Superior temporal gyrus (tissue), 1 donor: Measurements from ENCODE around the gene SIGLEC8.
"Not testable (repeated sequence)": the region's sequence is repeated elsewhere in the genome, so short reads cannot be mapped to it uniquely, and the experiment has no call there.

Source experiments
- DNase-seq: peaks from one replicate; pipeline ENCODE4 v3.0.0-alpha.2; 2016; ENCODE audit errors: extremely low spot score

Gene SIGLEC8

DNA sequence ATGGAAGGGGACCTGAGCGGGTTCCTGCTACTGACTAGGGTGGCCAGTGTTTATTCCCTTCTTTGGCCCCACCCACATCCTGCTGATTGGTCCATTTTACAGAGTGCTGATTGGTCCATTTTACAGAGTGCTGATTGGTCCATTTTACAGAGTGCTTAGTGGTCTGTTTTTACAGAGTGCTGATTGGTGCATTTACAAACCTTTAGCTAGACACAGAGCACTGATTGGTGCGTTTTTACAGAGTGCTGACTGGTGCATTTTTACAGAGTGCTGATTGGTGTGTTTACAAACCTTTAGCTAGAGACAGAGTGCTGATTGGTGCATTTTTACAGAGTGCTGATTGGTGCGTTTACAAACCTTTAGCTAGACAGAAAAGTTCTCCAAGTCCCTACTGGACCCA lies 10.7 kb downstream of the SIGLEC8 start:
- not testable (repeated sequence) for DNase-seq

DNA sequence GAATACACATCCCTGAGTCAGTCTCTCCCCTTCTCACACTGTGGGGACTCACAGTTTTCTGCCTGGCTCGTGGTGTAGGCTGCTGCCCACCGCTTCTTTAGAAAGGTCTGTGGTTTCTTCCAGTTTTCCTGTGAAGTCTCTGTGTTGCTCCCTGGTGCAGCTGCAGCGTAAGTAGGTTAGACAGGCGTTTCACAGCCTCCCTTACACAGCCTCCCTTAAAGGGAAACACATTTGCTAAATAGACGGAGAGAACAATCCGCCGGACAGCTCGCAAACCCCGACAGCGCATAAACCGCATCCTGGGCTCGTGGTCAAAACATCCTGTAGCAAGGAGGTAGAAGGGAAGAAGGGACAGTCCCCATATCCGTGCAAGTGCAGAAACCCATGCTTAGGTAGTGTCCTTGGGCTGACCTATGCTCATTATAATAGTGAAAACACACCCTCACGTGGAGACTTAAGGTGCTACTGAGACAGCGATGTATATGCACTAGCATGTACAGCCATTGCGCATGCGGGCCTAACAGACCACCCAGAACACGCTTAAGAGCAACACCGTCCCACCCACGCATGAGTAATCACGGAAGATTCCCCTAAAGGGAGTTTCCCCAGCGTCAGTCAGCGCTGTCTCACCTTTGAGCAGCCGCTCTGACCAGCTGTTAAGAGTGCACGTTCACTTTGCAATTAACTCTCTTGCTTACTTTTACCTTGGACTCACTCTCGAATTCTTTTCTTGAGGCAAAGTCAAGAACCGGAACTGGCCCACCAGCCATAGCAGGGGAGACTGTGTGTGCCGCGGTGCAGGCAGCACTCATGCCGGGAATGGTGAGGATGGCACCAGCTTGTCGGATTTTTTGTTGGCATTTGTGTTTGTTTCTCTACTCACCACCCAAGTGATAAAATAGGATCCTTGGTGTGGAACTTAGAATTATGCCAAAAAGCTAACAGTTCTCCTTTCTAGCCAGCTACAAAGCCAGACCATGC lies 16.6 kb downstream of the SIGLEC8 start:
- no peak for DNase-seq

DNA sequence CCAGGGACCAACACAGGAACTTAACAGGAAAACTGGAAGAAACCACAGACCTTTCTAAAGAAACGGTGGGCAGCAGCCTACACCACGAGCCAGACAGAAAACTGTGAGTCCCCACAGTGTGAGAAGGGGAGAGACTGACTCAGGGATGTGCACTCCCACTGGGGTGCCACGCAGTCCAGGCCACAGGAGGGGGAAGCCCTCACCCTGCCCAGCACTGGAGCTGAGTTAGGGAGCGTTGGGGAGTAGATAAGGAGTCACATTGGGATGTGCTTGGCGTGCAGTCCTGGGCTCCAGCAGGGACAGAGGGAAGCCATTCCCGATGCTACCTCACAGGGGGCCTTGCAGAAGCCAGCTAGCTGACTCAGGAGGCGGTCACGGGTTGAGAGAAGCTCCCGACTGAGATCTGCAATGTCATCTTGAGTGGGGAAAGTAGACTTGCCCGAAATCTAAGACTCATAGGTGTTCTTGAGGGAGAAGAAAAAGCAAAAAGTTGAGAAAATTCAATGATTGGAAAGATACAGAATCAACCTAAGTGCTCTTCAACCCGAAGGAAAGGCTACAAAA lies 17.3 kb downstream of the SIGLEC8 start:
- DNase-seq = no peak

DNA sequence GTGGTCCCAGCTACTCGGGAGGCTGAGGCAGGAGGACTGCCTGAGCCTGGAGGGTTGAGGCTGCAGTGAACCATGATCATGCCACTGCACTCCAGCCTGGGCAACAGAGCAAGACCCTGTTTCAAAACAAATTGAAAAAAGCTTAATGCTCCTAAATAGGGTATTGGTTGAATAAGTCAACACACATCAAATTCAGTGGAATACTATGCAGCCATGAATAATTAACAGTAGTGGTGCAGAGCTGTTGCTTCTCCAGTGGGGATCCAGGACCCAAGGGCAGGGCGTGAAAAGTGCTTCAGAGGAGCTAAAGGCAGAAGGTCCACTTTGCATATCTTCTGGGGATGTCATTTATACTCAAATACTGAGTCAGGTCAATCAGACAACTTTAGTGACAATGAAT lies 18.2 kb downstream of the SIGLEC8 start:
- DNase-seq = no peak

DNA sequence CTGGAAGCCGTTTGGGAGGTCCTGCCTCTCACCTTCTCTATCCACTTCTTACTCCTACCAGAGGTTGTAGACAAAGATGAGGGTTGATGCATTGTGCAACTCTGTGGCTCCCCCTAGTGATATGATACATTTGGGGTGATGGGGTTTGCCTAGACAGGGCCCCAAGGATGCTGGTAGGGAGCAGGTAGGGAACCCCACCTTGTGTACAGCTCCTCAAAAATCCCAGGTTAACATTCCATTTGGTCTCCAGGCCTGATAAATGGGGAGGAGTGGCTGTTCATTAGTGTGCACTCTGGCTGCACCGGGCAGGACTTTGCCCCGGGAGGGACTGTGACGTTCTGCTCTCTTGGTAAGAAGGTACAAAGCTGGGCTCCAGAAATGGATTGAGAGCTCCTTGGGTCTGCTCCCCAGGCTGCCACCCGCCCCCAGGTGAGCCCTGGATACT lies 19.2 kb downstream of the SIGLEC8 start:
- DNase-seq = no peak

DNA sequence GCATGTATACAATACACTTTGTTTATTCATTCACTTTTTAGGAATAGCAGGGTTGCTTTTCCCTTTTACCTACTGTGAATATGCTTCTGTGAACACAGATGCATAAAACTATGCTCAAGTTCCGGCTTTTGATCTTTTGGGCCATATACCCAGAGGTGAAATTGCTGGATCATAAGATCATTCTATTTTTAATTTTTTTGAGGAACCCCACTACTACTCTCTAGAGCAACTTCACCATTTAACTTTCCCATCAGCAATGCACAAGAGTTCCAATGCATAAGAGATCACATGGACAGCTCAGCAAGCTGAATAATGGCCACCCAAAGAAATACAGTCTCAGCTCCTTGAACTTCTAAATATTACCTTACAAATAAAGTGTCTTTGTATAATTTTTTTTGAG lies 23.8 kb downstream of the SIGLEC8 start:
- DNase-seq = no peak

DNA sequence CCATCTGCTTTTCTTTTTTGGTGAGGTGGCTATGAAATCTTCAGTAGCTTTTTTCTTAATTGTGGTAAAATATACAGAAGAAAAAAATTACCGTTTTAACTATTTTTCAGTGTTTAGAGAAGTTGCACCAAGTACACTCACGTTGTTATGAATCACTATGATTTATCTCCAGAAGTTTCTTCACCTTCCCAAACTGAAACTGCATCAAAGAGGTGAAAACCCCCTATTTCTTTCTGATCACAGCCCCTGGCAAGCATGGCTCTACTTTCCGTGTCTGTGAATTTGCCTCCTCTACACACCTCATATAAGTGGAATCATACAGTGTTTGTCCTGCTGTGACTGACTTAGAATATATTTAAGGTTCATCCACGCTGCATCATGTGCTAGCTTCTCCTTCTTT lies 25.2 kb downstream of the SIGLEC8 start:
- DNase-seq = no peak

DNA sequence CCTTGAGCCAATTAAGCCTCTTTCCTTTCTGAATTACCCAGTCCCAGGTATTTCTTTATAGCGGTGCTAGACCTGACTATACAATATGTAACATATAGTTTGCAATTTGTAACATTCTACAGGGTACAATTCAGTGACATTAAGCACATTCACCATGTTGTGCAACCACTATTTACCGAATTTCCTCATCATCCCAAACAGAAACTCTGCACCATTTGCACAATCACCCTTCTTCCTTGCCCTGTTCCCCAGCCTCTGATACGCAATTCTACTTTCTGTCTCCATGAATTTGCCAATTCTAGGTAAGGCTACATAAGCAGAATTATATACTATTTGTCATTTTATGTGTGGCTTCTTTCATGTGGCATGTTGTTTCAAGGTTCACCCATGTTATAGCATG lies 27.1 kb downstream of the SIGLEC8 start:
- DNase-seq = no peak

DNA sequence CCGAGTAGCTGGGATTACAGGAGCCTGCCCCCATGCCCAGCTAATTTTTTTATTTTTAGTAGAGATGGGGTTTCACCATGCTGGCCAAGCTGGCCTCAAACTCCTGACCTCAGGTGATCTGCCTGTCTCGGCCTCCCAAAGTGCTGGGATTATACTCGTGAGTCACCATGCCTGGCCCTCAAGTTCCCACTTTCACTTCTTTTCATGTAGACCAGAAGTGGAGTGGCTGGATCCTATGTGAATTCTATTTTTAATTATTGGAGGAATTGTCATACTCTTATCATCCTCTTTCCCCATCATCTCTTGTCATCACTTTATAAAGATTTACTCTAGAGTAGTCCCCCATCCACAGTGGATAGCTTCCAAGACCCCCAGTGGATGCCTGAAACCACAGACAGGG lies 28.0 kb downstream of the SIGLEC8 start:
- no peak for DNase-seq

DNA sequence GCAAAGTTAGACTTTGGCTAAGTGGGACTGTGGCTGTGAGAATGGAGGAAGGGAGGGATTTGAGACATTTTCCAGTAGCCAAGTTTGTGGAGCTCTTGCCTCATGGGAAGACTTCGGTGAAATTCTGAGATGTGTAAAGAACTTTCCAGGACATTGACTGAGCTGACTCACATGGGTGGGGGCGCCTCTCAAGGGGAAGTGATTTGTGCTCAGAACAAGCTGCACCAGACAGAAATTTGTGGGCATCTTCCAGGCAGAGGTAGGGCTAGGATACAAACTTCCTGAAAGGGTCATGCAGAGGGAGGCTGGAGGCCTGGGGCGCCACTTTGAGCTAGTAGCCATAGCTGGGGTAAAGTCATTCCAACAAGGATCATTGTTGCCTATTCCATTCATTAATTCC lies 31.1 kb downstream of the SIGLEC8 start:
- no peak for DNase-seq

DNA sequence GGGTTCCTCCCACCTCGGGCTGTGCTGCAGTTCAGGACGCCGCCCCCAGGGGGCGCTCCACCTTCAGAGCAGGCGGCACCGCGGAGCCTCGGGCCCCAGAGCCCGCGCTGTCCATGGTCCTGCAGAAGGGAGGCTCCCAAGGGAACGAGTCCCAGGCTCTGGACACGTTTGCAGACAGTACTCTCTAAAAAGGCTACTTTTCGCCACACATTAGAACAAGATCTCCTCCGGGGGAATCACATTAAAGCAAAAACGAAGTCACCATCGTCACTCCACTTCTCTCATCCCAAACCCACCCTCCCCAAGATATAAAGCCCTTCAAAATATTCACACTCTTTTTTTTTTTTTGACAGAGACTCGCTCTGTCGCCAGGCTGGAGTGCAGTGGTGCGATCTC lies 36.2 kb downstream of the SIGLEC8 start:
- DNase-seq = peak; percentile 72

DNA sequence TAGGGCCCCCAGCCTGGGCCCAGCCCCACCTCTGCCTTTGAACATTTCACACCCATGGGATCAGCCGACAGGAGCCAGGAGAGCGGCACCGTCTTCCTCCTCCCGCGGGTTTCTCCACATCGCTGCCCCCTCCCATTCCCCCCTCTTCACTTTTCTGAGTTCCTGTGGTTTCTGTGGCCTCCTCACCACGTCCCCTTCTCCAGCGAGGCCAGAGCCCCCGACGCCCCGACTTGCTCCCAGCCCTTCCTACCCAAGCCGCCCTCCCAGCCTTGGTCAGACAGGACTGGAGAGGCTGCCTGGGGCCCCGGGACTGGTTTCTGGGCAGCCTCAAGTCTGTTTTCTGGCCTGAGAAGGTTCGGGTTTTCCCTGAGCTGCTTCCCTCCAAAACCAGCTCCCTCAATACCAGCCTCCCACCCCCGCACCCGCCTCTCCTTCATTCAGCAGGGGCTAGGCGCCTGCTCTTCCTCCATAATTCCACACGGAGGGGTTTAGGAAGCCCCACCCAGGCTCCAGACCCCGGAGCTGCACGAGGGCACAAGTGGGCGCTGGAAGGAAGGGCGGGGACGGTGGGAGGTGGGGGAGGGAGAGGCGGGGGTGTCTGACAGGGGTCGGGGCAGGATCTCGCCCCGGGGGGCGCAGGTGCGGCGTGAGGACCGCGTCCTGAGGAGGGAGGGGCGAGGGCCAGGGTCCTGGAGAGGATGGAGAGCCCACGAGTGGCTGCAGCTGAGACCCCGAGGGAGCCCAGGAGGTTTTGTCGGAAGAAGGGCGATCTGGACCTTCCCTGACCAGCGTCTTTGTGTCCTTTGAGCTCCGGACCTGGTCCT lies 36.8 kb downstream of the SIGLEC8 start:
- no peak for DNase-seq

DNA sequence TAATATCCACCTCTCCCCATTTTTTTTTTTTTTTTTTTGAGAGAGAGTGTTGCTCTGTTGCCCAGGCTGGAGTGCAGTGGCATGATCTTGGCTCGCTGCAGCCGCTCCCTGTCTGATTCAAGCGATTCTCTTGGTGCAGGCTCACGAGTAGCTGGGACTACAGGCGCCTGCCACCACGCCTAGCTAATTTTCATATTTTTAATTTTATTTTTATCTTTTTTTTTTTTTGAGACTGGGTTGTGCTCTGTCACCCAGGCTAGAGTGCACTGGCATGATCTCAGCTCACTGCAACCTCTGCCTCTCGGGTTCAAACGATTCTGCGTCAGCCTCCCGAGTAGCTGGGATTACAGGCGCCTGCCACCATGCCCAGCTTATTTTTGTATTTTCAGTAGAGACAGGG lies 37.7 kb downstream of the SIGLEC8 start:
- DNase-seq = not testable (repeated sequence)

DNA sequence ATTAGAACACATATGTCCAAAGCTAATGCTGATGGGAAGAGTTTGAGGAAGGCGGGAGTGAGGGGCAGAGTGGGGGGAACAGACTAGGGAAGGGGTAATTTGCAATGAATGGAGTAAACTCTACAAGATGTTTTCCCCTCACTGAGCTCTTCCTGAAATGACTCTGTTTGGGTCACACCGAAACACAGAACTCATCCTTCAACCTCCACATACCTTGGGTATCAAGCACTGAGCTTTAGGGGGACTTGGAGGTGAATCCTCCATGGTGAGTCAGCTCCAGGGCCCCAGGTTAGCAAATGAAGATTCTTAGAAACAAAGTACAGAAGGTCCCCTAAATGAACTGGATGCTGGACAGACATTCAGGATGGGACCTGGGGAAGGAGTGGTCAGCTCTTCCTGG lies 39.5 kb downstream of the SIGLEC8 start:
- no peak for DNase-seq

DNA sequence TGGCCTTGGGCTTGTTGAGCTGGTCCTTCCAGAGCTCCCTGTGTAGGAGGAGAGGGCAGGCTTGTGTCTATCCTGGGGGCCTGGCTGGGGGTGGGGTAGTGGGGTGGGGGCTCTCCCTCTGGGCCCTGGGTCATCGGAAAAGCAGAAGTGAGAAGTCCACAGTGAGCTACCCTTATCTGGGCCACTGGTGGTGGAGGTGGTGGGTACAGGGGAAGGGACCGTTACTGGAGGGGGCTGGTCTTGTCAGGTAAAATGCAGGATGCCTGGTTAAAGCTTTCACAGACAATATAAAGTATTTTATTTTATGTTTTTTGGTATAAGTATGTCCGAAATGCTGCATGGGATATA lies 40.5 kb downstream of the SIGLEC8 start:
- DNase-seq = no peak

DNA sequence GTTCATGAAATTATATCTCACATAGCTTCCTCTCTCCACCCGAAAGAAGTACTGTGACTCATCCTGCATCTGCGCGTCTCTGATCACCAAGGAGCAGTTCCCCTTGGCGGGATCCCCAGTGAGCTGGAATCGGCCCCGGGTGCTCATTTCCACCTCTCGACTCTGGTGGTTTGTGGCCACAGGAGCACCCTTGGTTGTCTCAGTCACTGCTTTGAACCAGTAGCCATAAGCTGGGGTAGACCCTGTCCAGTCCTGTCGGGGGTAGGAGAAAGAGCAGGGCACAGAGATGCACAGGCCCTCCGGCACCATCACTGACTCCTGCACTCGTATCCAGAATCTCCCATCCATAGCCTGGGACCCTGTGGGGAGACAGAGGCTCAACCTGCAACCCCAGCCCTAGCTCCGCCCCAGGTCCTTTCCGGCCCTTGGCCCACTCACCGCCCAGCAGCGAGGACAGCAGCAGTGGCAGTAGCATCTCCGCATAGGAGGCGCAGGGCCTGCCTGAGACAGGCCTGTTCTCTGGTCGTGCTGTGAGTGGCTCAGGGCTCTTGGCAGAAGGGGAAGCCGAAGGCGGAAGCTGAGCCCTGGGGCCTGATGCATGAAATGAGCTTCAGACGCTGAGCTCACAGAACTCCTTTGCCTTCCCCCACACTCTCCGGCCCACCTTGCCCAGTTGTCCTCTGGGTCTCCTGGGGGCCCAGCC lies 41.0 kb downstream of the SIGLEC8 start, which contains the start of gene SIGLEC10:
TSS of gene SIGLEC10 (minus strand) at position 536 of the 703 bp plus-strand sequence. CDS start at position 475, 61 bp downstream.
- no peak for DNase-seq

DNA sequence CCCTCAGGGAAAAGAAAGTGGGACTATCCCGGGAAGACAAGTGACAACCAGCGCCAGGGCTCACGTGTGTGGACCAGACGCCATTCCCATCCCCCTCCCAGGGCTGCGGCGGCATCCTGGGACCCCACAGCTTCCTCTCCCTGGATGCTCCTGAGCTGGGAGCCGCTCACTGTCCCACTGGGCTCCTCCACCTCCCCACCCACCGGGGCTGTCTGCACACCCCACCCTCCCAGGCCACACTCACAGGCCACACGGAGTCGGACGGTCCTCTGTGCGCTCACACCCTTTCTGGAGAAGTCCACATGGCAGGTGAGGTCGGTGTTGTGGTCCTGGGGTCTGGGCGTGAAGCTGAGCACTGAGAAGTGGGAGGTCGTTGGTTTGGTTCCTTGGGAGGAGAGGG lies 41.8 kb downstream of the SIGLEC8 start:
- not testable (repeated sequence) for DNase-seq

DNA sequence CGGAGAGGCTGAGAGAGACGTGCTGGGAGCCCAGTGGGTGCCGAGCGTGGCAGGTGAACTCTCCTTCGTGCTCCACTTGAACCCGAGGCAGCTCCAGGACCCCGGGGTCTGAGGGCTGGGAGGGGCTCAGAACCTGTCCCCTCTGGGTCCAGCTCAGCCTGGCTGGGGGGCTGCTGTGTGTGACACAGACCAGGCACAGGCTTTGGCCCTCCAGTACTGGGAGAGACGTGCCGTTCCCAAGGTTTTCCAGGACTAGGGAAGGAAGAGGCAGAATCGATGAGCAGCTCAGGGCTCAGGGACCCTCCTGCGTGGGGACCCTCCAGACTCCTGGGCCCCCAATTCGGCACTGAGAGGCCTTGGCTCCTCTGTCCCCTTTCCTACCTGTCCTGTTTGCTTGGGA lies 43.1 kb downstream of the SIGLEC8 start:
- DNase-seq = no peak

DNA sequence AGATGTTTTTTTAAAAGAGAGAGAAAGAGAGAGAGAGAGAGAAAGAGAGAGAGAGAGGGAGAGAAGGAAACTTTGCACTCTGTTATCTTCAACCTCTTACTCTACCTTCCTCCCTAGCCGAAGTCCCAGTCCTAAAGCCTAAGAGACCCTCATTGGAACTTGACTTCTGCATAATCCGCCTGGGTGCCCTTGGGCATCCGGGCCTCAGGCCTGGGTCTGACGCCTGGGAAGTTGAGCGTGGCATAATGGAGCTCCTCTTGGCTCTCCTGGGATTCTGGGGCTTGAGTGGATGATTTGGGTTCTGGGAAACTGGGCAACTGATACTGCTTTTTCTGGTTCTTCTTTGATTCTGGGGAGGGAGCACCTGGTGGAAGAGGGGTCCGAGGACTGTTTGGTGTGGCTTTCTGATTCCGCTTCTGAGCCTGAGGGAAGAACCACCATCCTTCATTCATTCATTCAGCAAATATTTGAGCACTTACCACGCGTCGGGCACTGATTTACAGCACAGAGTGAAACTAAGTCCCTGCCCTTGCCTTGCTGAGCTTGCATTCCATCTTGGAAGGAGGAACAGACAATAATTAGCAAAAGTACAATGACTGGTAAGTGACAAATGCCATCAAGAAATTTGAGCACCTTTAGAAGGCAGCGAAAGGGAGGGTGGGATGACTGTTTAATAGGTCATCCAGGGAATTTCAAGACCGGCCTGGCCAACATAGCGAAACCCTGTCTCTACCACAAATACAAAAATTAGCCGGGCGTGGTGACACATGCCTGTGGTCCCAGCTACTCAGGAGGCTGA lies 47.1 kb downstream of the SIGLEC8 start:
- DNase-seq = no peak

DNA sequence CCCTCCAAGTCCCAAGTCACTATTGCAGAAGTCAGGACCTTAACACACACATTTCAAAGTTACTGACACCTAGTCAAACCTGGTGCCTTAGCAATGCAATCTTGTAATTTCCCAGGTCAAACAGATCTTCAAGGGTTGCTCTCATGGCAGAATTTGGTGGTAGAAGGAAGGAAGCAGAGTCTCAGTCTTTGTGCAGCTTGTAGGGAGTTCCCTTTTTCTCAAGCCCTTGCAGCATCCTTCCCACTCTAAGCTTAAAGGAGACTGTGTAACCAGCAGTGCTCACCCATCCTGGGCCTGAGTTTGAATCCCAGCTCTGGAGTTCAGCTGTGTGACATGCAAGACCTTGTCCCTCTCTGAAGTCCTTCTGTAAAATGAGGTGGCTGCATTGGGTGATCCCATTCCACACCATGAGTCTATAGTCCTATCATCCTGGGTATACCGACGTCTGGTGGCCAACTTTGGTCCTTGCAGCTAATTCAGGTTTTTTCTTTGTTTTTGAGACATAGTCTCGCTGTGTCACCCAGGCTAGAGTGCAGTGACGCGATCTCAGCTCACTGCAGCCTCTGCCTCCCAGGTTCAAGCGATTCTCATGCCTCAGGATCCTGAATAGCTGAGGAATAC lies 50.6 kb downstream of the SIGLEC8 start:
- no peak for DNase-seq
